Cardiac fibroblast (primary cell): ENCODE data around the gene LRP1B.

Source experiments
- DNase-seq, 2 donors: peaks; one replicate each; pipeline versions ENCODE4 v3.0.0 to v3.0.0-alpha.2; 2010; ENCODE audit warnings: low read depth in 2 of 2
- H3K4me3 ChIP-seq, 2 donors: replicated peaks in 1 of 2; 1 replicate in 1 of 2; 2 replicates in 1 of 2; pipeline ENCODE4 v1.5.1; 2011; ENCODE audit warnings: low read depth in 2 of 2, low read length in 2 of 2, mild to moderate bottlenecking in 2 of 2, moderate library complexity in 1 of 2
- CTCF ChIP-seq: IDR thresholded peaks from one replicate; pipeline ENCODE4 v1.5.1; 2011; ENCODE audit warnings: low read depth, mild to moderate bottlenecking, low read length, inconsistent platforms

Gene LRP1B

GRCh38 chr2:141582213-141582612 is 548.6 kb downstream of the LRP1B start:
- no peak for DNase-seq
- no peak for TF ChIP-seq CTCF
- no peak overlapping the region for H3K4me3 ChIP-seq

GRCh38 chr2:141579071-141579470 is 551.7 kb downstream of the LRP1B start:
- no peak for DNase-seq
- no peak overlapping the region for H3K4me3 ChIP-seq
- TF ChIP-seq CTCF, result no peak

GRCh38 chr2:141570474-141571131 is 560.2 kb downstream of the LRP1B start:
- no peak for DNase-seq
- no peak overlapping the region for H3K4me3 ChIP-seq
- no peak for TF ChIP-seq CTCF

- no peak overlapping the region for H3K4me3 ChIP-seq
- no peak for TF ChIP-seq CTCF
- DNase-seq, result peak in 1 of 2 donors; percentile 6
Measured at GRCh38 chr2:141569941-141570340, 560.9 kb downstream of the LRP1B start.

GRCh38 chr2:141565597-141565996 is 565.2 kb downstream of the LRP1B start:
- no peak for TF ChIP-seq CTCF

GRCh38 chr2:141560723-141561122 is 570.1 kb downstream of the LRP1B start:
- DNase-seq, result no peak
- TF ChIP-seq CTCF, result no peak
- no peak overlapping the region for H3K4me3 ChIP-seq

More at GRCh38 chr2:141565597-141565996, 565.2 kb downstream of the LRP1B start:
- no peak overlapping the region for H3K4me3 ChIP-seq
- no peak for DNase-seq
